Measurements from ENCODE around the gene CRHR1.

CRHR1 gene

GRCh38 chr17:45770632-45771270 is 13.4 kb upstream of the CRHR1 start:
- no peak overlapping the region for H2AFZ ChIP-seq (ENCODE audit: low read depth, low read length, severe bottlenecking)
- H3K4me2 ChIP-seq (ENCODE audit: low read depth, low read length, poor library complexity, severe bottlenecking), result no peak overlapping the region
- H3K27ac ChIP-seq (ENCODE audit: low read depth, low read length), result no peak overlapping the region
- no peaks in the 10 kb centered on the region for H3K27me3 ChIP-seq (ENCODE audit: low read length)
- H3K9ac ChIP-seq (ENCODE audit: low read length), result no peak overlapping the region
- H3K36me3 ChIP-seq (ENCODE audit: low read length), result no peaks in the 10 kb centered on the region
- TF ChIP-seq CTCF (IDR thresholded peaks at IDR 0.05; ENCODE audit: insufficient read depth, low read length, poor library complexity, severe bottlenecking) (no peak), EZH2phosphoT487 (conservative IDR thresholded peaks at IDR 0.05; ENCODE audit: low read length) (no peak)
- H3K9me2 ChIP-seq (replicated peaks; ENCODE audit: insufficient read depth, low read length), result no peaks in the 10 kb centered on the region
- H3F3A ChIP-seq (ENCODE audit: insufficient read depth), result no peaks in the 10 kb centered on the region
- H3K9me3 ChIP-seq (ENCODE audit: insufficient read depth, low read length), result no peaks in the 10 kb centered on the region
- no peak overlapping the region for H3K4me3 ChIP-seq (ENCODE audit: insufficient read depth, low read length, poor library complexity, severe bottlenecking)
- H4K20me1 ChIP-seq (ENCODE audit: low read depth, low read length), result no peaks in the 10 kb centered on the region
- no peaks in the 10 kb centered on the region for H3K79me2 ChIP-seq (ENCODE audit: insufficient read depth, low read length)

GRCh38 chr17:45771271-45771959 is 12.7 kb upstream of the CRHR1 start:
- Histone ChIP-seq H3K4me2 (ENCODE audit: low read depth, low read length, poor library complexity, severe bottlenecking) (no peak overlapping the region), H3K27ac (ENCODE audit: low read depth, low read length) (no peak overlapping the region)

GRCh38 chr17:45775148-45775547 is 9.0 kb upstream of the CRHR1 start:
- no peak overlapping the region for H3K4me3 ChIP-seq (ENCODE audit: insufficient read depth, low read length, poor library complexity, severe bottlenecking)
- H4K20me1 ChIP-seq (ENCODE audit: low read depth, low read length), result no peaks in the 10 kb centered on the region
- H3K9me3 ChIP-seq (ENCODE audit: insufficient read depth, low read length), result no peaks in the 10 kb centered on the region
- H3K79me2 ChIP-seq (ENCODE audit: insufficient read depth, low read length), result no peaks in the 10 kb centered on the region
- H3K9ac ChIP-seq (ENCODE audit: low read length), result no peak overlapping the region
- no peaks in the 10 kb centered on the region for H3K9me2 ChIP-seq (replicated peaks; ENCODE audit: insufficient read depth, low read length)
- H3F3A ChIP-seq (ENCODE audit: insufficient read depth), result no peaks in the 10 kb centered on the region
- no peak for TF ChIP-seq EZH2phosphoT487 (conservative IDR thresholded peaks at IDR 0.05; ENCODE audit: low read length)
- no peak for TF ChIP-seq CTCF (IDR thresholded peaks at IDR 0.05; ENCODE audit: insufficient read depth, low read length, poor library complexity, severe bottlenecking)
- H2AFZ ChIP-seq (ENCODE audit: low read depth, low read length, severe bottlenecking), result no peak overlapping the region
- H3K36me3 ChIP-seq (ENCODE audit: low read length), result no peaks in the 10 kb centered on the region
- H3K4me2 ChIP-seq (ENCODE audit: low read depth, low read length, poor library complexity, severe bottlenecking), result no peak overlapping the region
- H3K27ac ChIP-seq (ENCODE audit: low read depth, low read length), result no peak overlapping the region
- no peaks in the 10 kb centered on the region for H3K27me3 ChIP-seq (ENCODE audit: low read length)

More at GRCh38 chr17:45771271-45771959, 12.7 kb upstream of the CRHR1 start:
- Histone ChIP-seq H3K9me2 (replicated peaks; ENCODE audit: insufficient read depth, low read length) (no peaks in the 10 kb centered on the region), H2AFZ (ENCODE audit: low read depth, low read length, severe bottlenecking) (no peak overlapping the region), H3F3A (ENCODE audit: insufficient read depth) (no peaks in the 10 kb centered on the region), H3K9me3 (ENCODE audit: insufficient read depth, low read length) (no peaks in the 10 kb centered on the region), H4K20me1 (ENCODE audit: low read depth, low read length) (no peaks in the 10 kb centered on the region), H3K36me3 (ENCODE audit: low read length) (no peaks in the 10 kb centered on the region), H3K9ac (ENCODE audit: low read length) (no peak overlapping the region), H3K4me3 (ENCODE audit: insufficient read depth, low read length, poor library complexity, severe bottlenecking) (no peak overlapping the region), H3K79me2 (ENCODE audit: insufficient read depth, low read length) (no peaks in the 10 kb centered on the region), H3K27me3 (ENCODE audit: low read length) (no peaks in the 10 kb centered on the region)
- TF ChIP-seq EZH2phosphoT487 (conservative IDR thresholded peaks at IDR 0.05; ENCODE audit: low read length), result no peak
- TF ChIP-seq CTCF (IDR thresholded peaks at IDR 0.05; ENCODE audit: insufficient read depth, low read length, poor library complexity, severe bottlenecking), result no peak
